NOMO-1 (cell line): Measurements from ENCODE around the gene MRPL4.
"Not testable (repeated sequence)": the region's sequence is repeated elsewhere in the genome, so short reads cannot be mapped to it uniquely, and the experiment has no call there.

Experiments used
- DNase-seq, 2 experiments: peaks; one replicate each; lab custom pipeline; 2025; ENCODE audit not compliant: unreplicated experiment in 2 of 2; lab: John Stamatoyannopoulos, UW

The MRPL4 gene

DNA sequence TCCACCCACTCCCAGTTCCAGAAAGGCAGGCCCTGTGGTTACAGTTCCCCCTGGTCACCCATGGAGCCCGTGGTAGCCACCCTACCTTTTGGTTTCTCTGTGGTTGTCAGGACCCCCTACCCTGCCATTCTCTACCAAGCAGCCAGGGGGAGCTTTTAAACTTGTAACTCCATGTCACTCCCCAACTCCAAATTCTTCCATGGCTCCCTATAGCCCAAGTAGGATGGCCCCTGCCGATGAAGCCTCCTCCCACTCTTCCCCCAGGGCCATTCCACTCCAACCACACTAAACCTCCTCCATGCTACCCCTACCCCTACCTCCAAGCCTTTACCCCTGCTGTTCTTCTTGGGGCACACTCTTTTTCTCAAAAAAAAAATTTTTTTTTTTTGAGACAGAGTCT lies 23.1 kb upstream of the MRPL4 start:
- DNase-seq: no peak

DNA sequence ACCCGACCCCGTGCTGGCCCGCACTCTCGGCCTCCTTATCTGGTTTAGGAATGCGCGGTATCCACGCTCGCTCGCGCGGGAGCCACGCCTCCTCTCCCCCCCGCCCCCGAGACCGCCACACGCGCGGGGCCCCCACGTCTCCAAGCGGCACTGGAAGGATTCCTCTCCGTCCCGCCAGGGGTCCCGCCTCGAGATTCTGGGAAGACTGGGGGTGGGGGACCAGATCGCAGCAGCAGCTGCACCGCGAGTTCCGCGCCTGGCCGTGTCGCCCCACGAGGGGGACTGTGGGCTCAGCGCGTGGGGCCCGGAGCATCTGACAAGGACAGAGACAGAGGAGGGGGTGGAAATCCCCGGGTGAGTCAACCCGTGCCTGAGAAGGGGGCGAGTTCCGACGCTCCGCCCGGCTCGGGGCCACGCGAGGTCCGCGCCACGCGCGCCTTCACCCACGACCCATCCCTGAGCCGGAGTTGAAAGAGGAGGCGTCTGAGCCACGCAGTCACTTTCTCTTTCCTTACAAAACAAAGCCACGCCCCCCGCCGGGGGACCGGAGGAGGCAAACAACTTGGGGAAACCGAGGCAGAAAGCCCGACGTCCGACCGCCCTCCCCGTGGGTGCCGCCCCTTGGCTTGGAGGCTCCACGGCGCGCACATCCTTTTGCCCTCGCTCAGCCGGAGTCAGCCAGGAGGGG lies 21.7 kb upstream of the MRPL4 start:
- DNase-seq: no peak

DNA sequence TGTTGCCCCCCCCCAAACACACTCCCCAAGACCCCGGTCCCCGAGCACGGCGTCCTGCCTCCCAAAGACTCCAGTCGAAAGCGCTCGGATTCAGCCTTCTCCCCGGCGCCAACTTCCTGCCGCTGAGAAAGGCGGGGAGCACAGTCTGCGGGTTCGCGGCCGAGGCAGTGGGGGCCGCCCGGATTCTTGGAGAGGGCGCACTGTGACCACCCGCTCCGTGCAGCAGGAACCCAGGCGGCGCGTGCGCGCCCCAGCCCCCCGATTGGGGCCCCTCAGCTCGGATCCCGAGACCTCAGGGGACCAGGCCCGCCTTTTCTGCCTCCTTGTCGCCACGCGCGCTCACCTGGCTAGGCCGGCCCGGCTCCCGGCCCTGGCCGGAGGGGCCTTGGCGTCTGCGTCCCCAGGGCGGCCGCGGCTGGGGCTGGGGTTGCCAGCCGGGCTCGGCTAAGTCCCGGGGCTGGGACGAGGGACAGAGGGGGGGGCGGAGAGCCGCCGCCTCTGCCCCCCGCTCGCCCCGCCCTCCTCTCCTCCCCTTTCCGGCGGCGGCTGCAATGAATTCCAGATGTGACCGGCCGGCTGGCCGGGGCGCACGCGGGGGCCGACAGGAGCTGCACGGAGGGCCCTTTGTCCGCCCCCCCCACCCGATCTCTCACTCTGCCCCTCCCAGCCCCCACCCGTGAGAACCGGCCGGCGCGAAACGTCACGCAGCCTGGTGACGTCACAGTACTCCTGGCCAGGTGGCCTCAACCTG lies 21.0 kb upstream of the MRPL4 start, which contains the start of gene S1PR2:
Gene S1PR2, minus strand, starts transcription at position 471 of the 751 bp plus-strand sequence. CDS start 6,426 bp downstream, outside the sequence.
- DNase-seq: peak; percentile 43 to 60

DNA sequence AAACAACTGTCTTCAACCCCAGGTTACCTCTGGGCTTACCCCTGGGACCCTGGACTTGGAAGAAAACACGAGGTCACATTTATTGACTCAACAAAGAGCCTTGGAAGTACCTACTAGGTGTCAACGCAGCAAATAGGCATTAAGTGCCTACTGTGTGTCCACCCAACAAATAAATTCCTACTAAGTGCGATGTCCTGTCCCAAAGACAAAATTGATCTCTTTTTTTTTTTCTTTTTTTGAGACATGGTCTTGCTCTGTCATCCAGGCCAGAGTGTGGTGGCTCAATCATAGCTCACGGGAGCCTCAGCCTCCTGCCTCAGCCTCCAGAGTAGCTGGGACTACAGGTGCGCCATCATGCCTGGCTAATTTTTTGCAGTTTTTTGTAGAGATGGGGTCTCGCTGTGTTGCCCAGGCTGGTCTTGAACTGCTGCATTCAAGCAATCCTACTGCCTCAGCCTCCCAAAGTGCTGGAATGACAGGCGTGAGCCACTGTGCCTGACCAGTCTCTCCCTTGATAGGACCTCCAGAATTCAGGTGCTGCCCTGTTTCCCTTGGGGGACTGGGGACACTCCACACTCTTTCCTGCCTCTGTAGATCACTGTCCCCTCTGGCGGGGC lies 20.3 kb upstream of the MRPL4 start:
- DNase-seq: no peak

DNA sequence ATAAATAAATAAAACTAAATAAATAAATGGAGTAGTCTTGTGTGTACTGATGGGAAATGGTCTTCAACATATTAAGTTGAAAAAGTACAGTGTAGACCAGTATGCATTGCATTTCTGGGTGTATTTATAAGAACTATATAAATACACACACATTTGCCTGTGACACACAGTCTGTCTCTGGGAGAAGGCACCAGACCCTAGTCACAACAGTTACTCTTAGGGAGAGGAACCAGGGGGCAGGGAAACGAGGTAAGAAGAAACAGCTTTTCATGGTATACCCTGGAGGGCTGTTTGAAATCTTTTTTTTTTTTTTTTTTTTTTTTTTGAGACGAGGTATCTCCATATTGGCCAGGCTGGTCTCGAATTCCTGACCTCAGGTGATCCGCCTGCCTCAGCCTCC lies 18.1 kb upstream of the MRPL4 start:
- DNase-seq: no peak

DNA sequence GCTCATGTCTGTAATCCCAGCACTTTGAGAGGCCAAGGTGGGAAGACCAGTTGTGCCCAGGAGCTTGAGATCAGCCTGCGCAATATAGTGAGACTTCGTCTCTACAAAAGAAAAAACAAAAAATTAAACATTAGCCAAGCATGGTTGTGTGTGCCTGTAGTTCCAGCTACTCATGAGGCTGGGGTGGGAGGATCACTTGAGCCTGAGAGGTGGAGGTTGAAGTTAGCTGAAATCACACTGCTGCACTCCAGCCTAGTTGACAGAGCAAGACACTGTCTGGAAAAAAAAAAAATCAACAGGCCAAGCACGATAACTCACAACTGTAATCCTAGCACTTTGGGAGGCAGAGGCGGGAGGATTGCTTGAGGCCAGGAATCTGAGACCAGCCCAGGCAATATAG lies 17.0 kb upstream of the MRPL4 start:
- DNase-seq: no peak

GRCh38 chr19:10235409-10235808 lies 16.6 kb upstream of the MRPL4 start:
- DNase-seq: not testable (repeated sequence)

GRCh38 chr19:10237702-10238101 lies 14.3 kb upstream of the MRPL4 start:
- DNase-seq: no peak

DNA sequence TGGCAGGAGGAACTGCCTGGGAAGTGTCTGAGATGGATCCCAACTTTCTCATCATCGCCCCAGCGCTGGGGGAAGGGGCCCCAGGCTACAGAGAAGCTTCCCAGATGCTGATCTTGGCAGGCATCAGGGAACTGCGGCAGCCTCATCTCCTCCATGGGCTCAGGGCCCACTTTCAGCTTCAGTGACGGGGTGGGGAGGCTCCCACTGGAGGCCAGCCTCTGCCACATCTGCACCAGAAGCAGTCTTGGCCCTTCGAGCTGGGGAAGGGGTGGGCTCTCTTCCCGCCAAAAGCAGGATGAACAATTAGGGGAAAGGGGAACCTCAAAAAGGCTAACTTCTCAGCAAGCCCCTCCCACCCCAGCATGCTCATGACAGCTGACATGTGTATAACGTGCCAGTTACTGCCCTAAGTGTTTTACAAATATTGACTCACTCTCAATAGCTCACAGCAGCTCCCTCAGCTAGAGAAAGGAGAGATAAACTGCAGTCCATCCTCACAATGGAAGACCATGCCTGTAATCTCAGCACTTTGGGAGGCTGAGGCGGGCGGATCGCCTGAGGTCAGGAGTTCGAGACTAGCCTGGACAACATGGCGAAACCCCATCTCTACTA lies 13.7 kb upstream of the MRPL4 start:
- no peak for DNase-seq

DNA sequence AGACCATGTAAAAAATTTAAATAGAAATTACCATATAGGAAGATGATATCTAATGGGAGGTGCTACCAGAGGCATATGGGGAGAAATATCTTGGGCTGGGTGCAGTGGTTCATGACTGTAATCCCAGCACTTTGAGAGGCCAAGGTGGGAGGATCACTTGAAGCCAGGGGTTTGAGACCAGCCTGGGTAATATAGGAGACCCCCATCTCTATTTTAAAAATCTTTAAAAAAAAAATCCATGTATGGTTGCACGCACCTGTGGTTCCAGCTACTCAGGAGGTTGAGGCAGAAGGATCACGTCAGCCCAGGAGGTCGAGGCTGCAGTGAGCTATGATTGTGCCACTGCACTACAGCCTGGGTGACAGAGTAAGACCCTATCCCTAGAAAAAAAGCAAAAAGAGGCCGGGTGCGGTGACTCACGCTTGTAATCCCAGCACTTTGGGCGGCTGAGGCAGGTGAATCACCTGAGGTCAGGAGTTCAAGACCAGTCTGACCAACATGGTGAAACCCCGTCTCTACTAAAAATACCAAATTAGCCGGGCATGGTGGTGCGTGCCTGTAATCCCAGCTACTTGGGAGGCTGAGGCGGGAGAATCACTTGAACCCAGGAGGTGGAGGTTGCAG lies 10.1 kb upstream of the MRPL4 start:
- not testable (repeated sequence) for DNase-seq

DNA sequence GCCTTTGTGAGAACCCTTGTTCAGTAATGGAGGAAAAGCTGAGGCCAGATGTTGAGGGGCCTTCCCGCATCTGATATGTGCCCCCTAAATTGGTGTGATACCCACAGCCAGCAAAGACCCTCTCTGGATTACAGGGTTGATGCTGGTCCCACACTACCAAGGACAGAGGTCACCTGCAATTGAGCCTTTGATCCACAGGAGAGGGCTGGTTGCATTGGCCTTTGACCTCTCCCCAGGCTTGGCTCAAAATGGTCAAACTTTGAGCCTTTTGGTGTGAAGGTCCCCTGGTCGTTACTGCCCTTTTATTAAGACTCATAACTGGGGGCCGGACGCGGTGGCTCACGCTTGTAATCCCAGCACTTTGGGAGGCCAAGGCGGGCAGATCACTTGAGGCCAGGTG lies 8.4 kb upstream of the MRPL4 start:
- no peak for DNase-seq

- DNase-seq: no peak
Measured at GRCh38 chr19:10245189-10245939, 6.7 kb upstream of the MRPL4 start.

GRCh38 chr19:10246511-10246910 lies 5.5 kb upstream of the MRPL4 start:
- DNase-seq: no peak

- DNase-seq: no peak
Measured at GRCh38 chr19:10252707-10253106, 693 bp downstream of the MRPL4 start.

- DNase-seq: no peak
Measured at GRCh38 chr19:10254244-10254643, 2.2 kb downstream of the MRPL4 start.

DNA sequence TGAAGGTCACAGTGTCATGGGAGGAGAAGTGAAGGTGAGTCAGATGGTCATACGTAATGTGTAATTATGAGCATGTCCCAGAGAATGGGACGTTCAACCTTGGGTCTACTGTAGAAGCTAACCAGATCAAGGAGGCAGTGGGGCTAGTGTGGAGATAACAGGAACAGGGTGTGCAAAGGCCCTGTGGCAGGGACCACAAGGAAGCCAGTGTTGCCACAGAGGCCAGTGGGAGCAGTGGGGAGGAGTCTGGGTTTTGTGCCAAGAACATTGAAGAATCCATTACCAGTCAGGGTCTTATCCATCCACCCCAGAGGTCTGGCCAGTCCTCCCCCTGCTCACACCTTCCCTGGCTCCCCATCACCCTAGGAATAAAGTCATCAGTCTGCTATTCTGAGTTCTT lies 3.3 kb downstream of the MRPL4 start:
- no peak for DNase-seq

DNA sequence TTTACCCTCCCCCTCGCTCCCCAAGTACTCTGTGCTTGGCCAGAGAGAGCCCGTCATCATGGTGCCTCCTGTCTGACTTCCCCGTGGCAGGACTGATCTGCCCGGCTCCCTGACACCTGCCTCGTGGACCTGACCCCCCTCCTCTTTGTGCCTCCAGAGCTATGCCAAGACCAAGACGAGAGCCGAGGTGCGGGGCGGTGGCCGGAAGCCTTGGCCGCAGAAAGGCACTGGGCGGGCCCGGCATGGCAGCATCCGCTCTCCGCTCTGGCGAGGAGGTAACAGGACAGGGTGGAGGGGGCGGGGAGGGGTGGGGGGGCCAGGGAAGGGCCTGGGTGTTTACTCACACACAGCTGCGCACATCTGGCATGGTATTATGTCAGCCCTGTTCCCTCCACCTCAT lies 4.5 kb downstream of the MRPL4 start:
- DNase-seq: no peak

GRCh38 chr19:10256970-10257615 lies 5.1 kb downstream of the MRPL4 start:
- no peak for DNase-seq

GRCh38 chr19:10258080-10258710 lies 6.2 kb downstream of the MRPL4 start:
- no peak for DNase-seq
